Left kidney (tissue), 2 donors: ENCODE results near the gene ADD3. TPM values are rescaled to one million over a fixed set of nuclear protein-coding genes. Genes with fewer than 3 reads are reported as not detected.

Experiments used
- DNase-seq: peaks from one replicate; pipeline ENCODE4 v3.0.0-alpha.2; 2013
- polyA plus RNA-seq: library from polyadenylated mRNA; unstranded; fragments of 120-200 nt; gene quantifications from one replicate; pipeline ENCODE4 v1.2.1, GENCODE V29; 2013; ENCODE audit not compliant: insufficient read length

The ADD3 gene
- polyA plus RNA-seq, 1 donor: 353 TPM

GRCh38 chr10:110179220-110179619 lies 171.4 kb downstream of the ADD3 start:
- no peak for DNase-seq

GRCh38 chr10:110181451-110181850 lies 173.7 kb downstream of the ADD3 start:
- DNase-seq: no peak

- no peak for DNase-seq
Measured at GRCh38 chr10:110181911-110182310, 174.1 kb downstream of the ADD3 start.

- DNase-seq: no peak
Measured at GRCh38 chr10:110184398-110184797, 176.6 kb downstream of the ADD3 start.

Other genes starting within 250 kb of the ADD3 start
- 97.9 TPM for gene XPNPEP1, start 84.5 kb upstream of the ADD3 start, polyA plus RNA-seq
- gene MXI1, start 199.6 kb downstream of the ADD3 start, polyA plus RNA-seq: 45.1 TPM